Measurements from ENCODE around the gene ANKDD1A. TPM values are rescaled to one million over a fixed set of nuclear protein-coding genes. Genes with fewer than 3 reads are reported as not detected.

Gene ANKDD1A
- total and polyA plus RNA-seq, 2 experiments from 2014 or later, result 3.6 to 6.1 TPM

DNA sequence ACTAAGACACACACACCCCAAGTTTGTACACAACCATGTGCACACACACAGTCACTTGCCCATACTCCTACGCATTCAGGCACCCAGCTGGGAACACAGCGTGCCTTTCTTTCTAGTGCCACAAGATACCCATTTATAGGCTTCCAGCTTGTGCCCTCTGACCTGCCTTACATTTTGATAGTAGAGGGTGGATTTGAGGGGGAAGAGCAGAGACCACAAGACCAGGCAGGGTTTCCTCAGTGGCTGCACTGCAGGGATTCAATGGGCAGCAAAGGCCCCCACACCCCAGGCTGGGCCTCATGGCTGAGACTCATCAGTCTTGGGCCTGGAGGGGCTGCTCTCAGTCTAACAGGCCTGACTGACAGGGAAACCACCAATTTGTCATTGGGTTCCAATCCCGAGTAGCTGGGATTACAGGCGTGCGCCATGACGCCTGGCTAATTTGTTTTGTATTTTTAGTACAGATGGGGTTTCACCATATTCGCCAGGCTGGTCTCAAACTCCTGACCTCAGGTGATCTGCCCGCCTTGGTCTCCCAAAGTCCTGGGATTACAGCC lies 18.8 kb upstream of the ANKDD1A start:
- Histone ChIP-seq H3K9me3 (ENCODE audit: low read depth) (no peaks in the 10 kb centered on the region), H3K79me2 (no peaks in the 10 kb centered on the region), H3K36me3 (replicated peaks; ENCODE audit: insufficient read depth, low read depth) (no peaks in the 10 kb centered on the region), H3K4me3 (no peak overlapping the region), H2AFZ (no peak overlapping the region), H3K4me1 (ENCODE audit: insufficient read depth) (peaks cover 32% of the 10 kb centered on the region), H4K20me1 (ENCODE audit: insufficient read depth, poor library complexity, severe bottlenecking) (no peaks in the 10 kb centered on the region), H3K4me2 (no peak overlapping the region), H3K27me3 (no peaks in the 10 kb centered on the region), H3K27ac (peak overlapping the region; percentile 98), H3K9me2 (replicated peaks; ENCODE audit: insufficient read depth) (no peaks in the 10 kb centered on the region)
- DNase-seq (ENCODE audit: low spot score), result no peak
- TF ChIP-seq EZH2phosphoT487 (IDR thresholded peaks at IDR 0.05; ENCODE audit: low read depth, severe bottlenecking, unreplicated experiment) (no peak), EZH2 (IDR thresholded peaks at IDR 0.05; ENCODE audit: borderline replicate concordance) (no peak)
- TF ChIP-seq, protein P1, sequence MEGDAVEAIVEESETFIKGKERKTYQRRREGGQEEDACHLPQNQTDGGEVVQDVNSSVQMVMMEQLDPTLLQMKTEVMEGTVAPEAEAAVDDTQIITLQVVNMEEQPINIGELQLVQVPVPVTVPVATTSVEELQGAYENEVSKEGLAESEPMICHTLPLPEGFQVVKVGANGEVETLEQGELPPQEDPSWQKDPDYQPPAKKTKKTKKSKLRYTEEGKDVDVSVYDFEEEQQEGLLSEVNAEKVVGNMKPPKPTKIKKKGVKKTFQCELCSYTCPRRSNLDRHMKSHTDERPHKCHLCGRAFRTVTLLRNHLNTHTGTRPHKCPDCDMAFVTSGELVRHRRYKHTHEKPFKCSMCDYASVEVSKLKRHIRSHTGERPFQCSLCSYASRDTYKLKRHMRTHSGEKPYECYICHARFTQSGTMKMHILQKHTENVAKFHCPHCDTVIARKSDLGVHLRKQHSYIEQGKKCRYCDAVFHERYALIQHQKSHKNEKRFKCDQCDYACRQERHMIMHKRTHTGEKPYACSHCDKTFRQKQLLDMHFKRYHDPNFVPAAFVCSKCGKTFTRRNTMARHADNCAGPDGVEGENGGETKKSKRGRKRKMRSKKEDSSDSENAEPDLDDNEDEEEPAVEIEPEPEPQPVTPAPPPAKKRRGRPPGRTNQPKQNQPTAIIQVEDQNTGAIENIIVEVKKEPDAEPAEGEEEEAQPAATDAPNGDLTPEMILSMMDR (IDR thresholded peaks at IDR 0.05; ENCODE audit: poor library complexity), result no peak
- WGBS (ENCODE audit: low lambda C conversion rate, missing lambda C conversion rate), result 96% methylated on average over 8 of the region's 8 CpGs

DNA sequence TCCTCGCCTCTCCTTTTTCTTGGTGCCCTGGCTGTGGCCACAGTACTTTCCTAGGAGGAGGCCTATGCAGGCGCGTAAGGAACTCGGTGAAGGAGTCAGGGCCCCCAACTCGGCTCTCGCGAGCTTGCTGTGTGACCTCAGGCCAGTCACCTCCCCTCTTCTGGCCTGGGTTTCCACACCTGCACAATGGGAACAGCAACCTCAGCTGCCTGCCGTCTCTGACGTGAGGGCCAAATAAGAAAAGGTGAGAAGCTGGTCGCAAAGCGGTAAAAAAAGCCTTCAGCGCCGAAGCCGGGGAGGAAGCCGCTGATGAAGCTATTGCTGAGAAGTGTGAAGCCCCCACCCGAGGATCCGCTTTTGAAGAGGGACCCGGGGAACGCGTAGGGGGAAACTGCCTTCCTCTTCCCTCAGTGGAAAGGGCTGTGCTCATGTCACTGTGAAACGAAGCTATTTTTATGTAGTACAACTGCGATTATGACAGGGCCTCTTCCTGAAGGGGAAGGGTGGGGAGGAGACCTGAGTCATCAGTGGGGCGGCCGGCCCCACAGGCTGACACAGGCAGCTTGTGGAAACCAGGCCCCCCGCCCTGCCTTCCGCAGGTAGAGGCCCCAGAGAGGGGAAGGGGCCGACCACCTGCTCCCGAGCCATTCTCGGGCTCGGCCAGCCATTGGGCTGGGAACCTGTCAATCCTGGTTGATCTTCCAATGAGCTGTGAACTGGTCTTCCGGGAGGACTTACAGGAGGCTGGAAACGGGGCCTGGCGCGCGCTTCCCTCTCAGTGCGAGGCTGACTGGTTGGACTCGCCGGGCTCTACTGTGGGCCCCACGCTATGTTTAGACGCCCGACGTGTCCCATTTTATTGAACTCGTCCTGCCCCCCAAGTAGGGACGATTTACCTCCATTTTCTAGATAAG lies 18.0 kb upstream of the ANKDD1A start:
- Histone ChIP-seq H4K20me1 (ENCODE audit: insufficient read depth, poor library complexity, severe bottlenecking) (no peaks in the 10 kb centered on the region), H3K9me2 (replicated peaks; ENCODE audit: insufficient read depth) (no peaks in the 10 kb centered on the region), H3K27ac (peak overlapping the region; percentile 98), H3K4me2 (peak overlapping the region; percentile 73), H2AFZ (peak overlapping the region; percentile 71), H3K36me3 (replicated peaks; ENCODE audit: insufficient read depth, low read depth) (no peaks in the 10 kb centered on the region), H3K79me2 (no peaks in the 10 kb centered on the region), H3K27me3 (no peaks in the 10 kb centered on the region), H3K4me1 (ENCODE audit: insufficient read depth) (peaks cover 32% of the 10 kb centered on the region), H3K4me3 (no peak overlapping the region), H3K9me3 (ENCODE audit: low read depth) (no peaks in the 10 kb centered on the region)
- peak; percentile 96 for DNase-seq (ENCODE audit: low spot score)
- 35% methylated on average over 44 of the region's 44 CpGs for WGBS (ENCODE audit: low lambda C conversion rate, missing lambda C conversion rate)
- TF ChIP-seq EZH2phosphoT487 (IDR thresholded peaks at IDR 0.05; ENCODE audit: low read depth, severe bottlenecking, unreplicated experiment) (no peak), EZH2 (IDR thresholded peaks at IDR 0.05; ENCODE audit: borderline replicate concordance) (no peak)
- TF ChIP-seq, protein P1 (IDR thresholded peaks at IDR 0.05; ENCODE audit: poor library complexity), result no peak

DNA sequence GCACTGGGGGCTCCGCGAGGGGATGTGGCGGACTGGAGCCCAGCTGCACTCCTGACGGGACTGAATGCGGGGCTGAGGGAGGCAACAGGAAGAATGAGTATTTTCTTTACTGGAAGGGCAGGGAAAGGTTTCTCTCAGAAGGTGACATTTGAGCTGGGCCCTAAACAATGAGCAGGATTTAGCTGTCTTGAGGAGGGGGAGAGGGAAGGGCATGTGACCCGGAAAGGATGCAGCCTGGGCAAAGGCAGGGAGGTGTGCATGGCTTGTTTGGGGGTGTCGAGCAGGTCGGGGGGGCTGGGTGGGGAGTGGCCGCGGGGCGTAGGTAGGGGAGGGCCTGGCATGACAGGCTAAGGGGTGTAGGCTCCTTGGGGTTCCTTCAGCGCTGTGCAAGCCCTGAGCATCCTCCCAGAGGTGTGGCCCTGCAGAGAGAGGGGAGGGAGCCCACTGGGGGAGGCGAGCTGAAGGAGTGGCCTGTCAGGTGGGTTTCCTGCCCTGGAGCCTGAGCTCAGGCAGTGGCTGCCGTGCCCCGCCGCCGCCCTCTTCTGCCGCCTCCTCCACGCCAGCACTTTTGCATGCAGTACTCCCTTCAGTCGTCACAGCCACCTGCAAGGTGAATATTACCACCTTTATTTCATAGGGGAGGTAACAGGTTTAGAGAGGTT lies 17.2 kb upstream of the ANKDD1A start:
- Histone ChIP-seq H3K9me3 (ENCODE audit: low read depth) (no peaks in the 10 kb centered on the region), H3K4me1 (ENCODE audit: insufficient read depth) (peaks cover 32% of the 10 kb centered on the region), H2AFZ (peak overlapping the region; percentile 71), H3K27me3 (no peaks in the 10 kb centered on the region), H3K9me2 (replicated peaks; ENCODE audit: insufficient read depth) (no peaks in the 10 kb centered on the region), H3K27ac (peak overlapping the region; percentile 98), H4K20me1 (ENCODE audit: insufficient read depth, poor library complexity, severe bottlenecking) (no peaks in the 10 kb centered on the region), H3K4me2 (peak overlapping the region; percentile 73), H3K79me2 (no peaks in the 10 kb centered on the region), H3K36me3 (replicated peaks; ENCODE audit: insufficient read depth, low read depth) (no peaks in the 10 kb centered on the region), H3K4me3 (no peak overlapping the region)
- peak; percentile 59 for DNase-seq (ENCODE audit: low spot score)
- WGBS (ENCODE audit: low lambda C conversion rate, missing lambda C conversion rate), result 30% methylated on average over 9 of the region's 20 CpGs
- TF ChIP-seq EZH2 (IDR thresholded peaks at IDR 0.05; ENCODE audit: borderline replicate concordance), result no peak
- TF ChIP-seq EZH2phosphoT487 (IDR thresholded peaks at IDR 0.05; ENCODE audit: low read depth, severe bottlenecking, unreplicated experiment), result no peak
- TF ChIP-seq, protein P1 (IDR thresholded peaks at IDR 0.05; ENCODE audit: poor library complexity), result no peak

All from hepatocyte (in vitro differentiated cells).